CD4-positive, alpha-beta T cell treated with Interleukin-2 at 100 ng/mL for 4 hours (primary cell): ENCODE measurements around the gene CCDC85C.

Source experiments
- DNase-seq: peaks from one replicate; pipeline ENCODE4 v3.0.0-alpha.2; 2020; ENCODE audit warnings: low spot score

The CCDC85C gene

DNA sequence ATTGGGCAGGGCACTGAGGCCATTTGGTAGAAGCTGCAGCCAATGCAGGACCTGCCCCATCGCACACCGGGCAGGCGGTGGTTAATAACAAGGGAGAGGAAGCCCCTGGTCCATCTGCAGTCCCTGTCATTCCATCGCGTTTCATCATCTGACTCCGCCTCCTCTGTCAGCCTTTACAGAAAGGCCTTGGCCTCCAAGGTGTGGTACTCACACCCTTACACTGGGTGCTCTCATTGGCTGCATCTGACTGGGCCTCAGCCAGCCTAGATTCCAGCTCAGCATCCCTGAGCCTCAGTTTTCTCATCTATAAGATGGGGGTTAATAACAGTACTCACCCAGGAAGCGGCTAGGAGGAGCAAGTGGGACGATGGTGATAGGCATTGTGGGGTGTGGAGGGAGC is 26.2 kb upstream of the CCDC85C start:
- no peak for DNase-seq

DNA sequence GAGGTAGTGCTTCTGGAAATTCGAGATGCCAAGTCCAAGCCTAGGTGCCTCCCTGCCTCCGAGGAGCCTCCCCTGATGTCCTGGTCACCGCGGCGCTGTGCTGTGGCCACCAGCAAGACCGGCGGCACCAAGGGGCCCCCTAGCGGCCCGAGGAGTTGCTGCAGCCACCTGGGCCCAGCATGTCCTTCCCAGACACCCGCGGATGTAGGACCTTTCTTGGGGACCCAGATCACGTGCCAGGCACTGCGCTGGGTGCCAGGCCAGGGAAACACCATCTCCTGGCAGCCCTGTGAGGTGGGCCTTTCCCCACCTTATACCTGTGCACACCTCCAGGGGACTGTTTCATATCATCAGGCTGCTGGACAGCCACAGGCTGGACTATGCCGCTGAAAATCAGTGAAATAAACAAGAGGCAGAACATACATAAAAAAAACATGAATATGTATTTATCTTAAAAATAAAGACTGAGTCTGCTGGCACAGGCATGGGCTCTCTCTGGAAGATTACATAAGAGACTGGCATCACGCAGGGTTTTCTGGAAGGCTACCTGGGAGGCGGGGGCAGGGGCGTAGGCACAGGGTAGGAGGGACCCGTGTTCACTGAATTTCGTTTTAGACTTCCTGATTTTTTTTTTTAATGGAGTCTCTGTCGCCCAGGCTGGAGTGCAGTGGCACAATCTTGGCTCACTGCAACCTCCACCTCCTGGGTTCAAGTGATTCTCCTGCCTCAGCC is 25.0 kb upstream of the CCDC85C start:
- DNase-seq, result peak; percentile 68

DNA sequence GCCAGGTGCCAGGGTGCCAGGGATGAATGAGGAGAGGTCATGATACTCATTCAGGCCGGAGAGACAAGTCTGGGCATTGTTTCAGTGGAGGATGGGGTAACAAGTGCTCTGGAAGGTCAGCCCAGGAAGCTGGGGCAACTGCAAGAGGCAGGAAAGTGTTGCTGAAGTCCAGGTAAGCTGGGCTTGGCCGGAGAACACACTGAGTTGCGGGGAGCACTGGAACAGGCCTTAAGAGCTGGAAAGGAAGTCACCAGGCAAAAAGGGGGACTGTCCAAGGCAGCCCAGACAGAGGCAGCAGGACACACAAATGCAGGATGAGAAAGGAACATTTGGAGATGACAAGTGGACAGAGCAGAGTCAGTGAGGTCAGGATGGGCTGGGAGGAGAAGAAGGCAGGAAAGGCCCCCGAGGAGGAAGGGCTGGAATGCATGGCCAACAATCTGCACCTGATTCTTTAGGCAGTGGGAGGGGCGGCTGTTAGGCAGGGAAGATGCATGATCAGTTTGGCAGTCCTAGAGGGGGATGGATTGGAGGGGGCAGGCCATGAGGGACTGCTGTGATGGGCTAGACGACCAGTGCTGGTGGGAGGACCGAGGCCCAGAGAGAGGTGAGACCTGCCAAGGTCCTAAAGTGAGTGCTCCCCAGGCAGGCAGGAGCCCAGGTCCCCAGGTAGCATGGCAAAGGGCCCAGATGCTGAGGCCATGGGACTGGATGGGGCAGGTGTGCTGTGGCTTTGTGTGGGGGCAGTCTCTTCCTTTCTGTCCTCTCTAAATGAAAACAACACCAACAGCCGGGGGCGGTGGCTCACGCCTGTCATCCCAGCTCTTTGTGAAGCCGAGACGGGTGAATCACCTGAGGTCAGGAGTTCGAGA is 23.7 kb upstream of the CCDC85C start:
- DNase-seq, result no peak

DNA sequence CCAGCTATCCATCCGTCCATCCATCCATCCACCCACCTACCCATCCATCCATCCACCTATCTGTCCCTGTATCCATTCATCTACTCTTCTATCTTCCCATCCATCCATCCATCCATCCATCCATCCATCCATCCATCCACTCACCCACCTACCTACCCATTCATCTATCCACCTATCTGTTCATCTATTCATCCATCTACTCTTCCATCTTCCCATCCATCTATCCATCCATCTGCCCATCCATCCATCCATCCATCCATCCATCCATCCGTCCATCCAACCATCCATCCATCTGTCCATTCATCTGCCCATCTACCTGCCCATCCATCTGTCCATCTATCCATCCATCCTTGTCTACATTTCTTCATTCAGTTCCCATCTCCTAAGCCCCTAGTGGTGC is 23.1 kb upstream of the CCDC85C start:
- DNase-seq, result no peak

DNA sequence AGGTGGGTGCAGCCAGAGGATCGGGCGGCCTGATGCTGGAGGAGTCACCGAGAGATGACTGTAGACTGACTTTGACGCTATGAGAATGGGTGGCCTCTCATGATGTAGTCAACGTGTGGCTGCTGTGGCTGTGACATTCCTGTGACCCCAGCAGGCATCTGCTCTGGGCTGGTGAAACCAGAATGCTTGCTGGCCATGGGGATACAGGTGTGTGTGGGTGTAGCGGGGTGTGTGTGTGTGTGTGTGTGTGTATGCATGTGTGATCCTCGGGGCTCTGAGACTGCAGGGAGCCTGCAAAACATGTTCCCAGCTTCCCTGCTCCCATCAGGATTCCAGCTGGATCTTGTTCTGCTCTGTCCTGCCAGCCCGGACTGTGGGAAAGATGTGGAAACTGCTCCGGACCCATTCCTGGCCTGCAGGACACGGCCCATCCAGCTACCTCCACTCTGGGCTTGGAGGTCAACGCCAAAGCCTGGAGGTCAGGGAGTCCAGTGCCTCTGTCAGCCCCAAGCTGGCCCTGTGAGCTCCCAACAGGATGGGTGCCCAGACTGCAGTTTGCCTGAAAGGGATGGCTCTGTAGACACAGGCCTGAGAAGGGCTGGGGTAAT is 22.1 kb upstream of the CCDC85C start:
- DNase-seq, result no peak

DNA sequence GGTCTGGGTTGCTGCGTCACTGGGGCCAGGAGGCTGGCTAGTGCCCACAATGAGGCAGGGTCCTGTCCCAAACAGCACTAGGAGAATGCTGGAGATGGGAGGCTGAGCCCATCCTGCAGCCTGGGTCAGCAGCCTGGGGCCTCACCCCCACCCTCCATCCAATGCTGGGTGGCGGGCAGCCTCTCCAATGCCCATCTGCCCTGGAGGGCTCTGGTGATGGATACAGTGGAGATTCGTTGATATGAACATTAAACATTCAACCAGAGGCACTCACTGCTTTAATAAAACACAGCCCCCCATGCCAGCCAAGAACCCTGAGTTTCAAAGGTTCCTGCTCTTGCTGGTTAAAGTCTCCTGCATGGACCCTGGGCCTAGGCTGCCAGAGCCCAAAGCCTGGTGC is 21.5 kb upstream of the CCDC85C start:
- DNase-seq, result no peak

DNA sequence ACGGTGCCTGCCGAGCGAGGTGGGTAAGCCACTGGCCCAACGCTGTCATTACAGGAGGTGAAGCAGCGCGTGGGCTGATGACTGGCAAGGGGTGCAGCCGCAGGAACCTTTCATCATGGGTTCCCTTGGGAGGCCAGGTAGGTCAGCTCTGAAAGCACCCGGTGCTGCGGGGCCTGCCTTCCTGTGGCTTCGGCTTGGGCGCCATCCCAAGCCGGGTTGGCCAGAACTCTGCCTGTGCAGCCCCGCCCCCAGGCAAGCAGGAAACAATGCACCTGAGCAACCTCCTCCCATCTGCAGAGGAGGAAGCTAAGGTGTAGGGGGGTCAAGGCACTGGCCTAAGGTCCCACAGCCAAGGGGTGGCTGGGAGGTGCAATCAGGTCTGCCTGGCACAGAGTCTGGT is 21.0 kb upstream of the CCDC85C start:
- DNase-seq, result no peak

DNA sequence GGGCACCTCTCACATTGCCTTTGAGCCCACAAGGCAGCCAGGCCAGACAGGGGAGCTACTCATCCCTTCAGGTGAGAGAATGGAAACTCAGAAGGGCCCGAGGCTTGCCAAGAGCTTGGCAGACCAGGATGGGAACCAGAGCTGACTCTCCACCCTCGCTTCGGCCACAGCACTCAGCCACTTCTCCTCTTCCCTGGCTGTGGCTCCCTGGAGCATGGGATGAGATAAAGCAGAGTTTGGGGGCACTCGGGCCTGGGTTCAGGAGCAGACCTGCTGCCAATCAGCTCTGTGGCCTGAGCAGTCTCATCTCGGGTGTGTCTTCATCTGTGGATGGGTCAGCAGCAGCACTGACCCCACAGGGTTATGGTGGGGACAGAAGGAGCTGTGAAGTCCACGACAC is 20.0 kb upstream of the CCDC85C start:
- no peak for DNase-seq

DNA sequence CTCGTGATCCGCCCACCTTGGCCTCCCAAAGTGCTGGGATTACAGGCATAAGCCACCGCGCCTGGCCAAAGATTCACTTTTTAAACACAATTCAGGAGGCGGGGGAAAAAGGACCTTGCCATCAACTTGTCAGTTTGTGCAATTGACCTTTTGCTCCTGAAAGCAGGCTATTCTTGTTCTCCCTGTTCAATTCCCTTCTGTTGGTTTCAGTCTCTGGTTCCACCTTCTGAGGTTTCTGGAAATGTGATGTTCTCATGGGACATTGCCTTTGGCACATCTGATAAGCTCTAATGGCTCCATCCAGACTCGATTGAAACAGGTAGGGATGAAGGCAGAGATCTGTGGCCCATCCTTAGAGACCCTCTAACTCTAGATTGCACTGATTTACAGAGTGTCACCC is 17.9 kb upstream of the CCDC85C start:
- no peak for DNase-seq

DNA sequence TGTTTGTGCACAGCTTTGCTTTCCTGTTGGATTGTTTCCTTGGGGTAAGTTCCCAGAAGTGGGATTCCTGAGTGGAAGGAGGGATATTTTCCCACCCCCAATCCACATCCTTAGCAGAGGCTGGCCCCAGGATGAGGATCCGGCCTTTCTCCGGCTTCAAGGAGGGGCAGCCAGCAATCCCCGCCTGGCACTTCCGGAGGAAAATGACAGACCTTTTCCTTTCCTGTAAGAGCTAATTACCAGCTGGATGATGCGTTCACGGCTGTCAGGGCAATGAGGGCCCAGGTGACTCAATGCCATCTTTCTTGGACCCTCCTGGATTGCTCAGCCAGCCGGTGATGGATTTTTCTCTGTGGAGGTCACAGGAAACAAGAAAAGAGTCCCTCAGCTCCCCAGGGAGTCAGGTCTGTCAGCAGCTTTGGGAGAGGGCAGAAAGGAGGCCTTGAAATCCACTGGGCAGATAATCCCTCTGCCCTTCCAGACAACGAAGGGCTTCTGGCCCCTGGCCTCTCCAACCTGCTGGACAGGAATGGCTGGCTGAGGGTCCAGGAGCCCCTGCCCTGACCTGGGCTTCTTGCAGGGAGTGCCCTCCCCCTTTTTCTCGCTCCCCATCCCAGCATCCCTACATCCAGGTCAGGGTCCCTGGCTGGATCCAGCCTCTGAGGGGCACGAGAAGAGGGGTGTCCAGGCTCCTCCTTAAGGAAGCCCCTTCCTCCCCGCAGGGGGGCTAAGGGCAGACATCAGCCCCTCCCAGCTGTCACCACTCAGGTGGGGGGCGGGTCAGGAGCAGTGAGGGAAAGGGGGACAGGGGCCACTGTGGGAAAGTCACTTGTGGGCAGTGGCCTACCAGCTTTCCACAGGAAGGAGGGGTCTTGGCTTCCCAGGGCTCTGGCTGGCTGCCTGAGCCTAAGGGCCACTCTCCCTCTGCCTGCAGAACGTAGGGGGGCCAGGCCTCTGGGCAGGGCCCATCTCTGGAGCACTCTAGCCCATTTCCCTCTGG is 16.1 kb upstream of the CCDC85C start:
- no peak for DNase-seq

DNA sequence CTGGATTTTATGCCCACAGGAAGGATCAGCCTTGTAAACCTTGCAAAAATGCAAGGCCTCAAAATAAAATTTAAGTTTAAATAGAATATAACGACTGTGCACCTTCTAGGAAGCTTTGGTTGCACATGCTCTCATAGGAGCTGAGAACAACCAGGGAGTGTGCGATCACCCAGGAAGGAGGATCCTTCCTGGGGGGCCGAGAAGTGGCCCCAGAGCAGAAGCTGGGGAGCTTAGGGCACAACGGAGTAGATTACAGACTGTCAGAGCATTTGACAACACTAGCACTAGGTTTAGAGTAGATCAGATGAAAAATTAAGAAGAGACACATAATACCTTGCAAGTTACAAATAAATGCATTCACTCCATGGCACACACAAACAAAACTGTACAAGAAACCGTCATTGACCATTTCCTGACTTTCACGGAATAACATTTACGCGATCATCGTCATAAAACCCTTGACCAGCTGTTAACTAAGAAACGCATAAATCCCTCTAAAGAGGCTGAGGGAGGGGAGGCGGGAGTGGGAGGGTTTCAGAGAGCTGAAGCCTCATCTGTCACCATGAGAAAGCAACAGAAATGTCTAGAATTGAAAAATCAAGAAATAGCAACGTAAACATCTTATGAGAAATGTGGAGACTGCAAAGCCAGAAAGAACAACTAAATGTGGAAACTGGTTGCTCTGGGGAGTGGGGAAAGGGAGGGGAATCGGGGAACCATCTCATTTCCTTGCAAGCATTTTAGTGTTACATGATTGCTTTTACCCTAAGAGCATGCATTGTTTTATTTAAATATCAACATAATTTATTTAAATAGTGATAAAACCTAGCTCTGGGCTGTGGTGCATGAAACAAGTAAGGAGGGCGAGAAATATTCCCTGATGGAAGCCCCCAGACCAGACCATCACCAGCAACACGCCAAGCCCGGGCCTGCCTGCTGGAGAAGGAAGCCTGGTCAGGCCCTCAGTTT is 13.1 kb upstream of the CCDC85C start:
- DNase-seq, result no peak

DNA sequence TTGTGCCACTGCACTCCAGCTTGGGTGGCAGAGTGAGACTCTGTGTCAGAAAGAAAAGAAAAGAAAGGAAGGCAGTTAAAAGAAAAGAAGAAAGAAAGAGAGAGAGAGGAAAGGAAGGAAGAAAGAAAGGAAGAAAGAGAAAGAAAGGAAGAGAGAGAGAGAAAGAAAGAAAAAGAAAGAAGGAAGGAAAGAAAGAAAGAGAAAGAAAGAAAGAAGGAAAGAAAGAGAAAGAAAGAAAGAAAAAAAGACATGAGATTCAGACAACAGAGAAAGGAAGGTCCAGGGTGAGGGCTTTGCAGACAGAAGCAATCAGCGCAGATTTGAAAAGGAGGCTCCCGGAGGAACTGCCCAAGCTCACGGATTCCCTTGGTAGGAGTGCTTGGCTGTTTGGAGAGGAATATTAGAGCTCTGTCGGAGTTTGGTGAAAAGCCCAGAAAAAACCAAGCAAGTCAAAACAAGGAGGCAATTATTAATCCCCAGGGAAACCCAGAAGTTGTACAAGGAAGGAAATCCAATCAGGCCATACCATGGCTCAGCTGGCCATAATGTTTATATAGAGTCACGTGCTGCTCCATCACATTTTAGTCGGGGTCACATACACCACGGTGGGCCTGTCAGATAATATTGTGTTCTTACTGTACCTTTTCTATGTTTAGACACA is 11.6 kb upstream of the CCDC85C start:
- DNase-seq, result no peak

DNA sequence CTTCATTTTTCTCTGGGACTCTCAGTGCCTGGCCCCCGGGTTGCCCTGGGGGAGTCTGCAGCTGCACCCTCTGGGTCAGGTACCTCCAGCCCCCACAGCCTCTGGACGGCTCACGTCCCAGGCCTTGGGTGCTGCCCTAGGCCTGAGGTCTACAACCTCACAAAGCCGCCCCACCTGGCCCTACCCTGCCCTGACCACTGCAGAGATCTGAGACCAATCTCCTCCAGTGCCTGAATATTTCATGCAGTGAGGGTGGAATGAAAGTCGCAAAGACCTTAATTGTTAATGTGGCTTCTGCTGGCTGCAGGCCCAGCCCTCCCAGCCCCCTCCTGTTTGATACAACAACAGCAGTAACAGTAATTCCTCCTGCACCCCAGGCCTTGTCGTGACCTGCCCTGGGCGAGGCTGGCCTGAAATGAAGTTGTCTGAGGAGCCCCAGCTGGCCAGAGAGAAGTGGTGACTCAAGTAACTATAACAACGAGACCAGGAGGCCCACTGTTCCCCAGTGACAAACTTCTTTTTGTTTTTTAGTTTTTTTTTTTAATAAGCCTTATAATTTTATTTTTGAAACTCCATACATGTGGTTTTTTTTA is 8.8 kb upstream of the CCDC85C start:
- DNase-seq, result no peak

DNA sequence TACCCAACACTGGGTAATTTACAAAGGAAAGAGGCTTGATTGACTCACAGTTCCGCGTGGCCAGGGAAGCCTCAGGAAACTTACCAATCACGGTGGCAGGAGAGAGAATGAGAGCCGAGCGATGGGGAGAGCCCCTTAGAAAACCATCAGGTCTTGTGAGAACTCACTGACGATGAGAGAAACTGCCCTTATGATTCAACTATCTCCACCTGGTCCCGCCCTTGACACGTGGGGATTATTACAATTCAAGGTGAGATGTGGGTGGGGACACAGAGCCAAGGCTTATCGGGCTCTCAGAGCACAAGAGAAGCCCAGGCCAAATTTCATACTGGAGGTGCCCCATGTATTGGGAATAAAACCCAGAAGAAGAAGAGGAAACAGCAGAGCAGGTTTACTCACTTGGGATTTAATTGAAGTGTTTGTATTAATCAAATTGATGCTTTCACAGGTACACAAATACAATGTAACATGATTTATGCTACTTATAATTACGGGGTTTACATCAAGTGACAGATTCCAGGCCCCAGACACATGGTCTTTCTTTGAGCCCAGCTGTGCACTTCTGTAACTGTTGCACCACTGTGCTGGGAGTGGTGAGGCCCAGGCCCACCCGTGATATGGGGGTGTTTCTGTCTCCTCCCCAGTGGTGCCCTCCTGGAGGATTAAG is 8.2 kb upstream of the CCDC85C start:
- DNase-seq, result no peak

DNA sequence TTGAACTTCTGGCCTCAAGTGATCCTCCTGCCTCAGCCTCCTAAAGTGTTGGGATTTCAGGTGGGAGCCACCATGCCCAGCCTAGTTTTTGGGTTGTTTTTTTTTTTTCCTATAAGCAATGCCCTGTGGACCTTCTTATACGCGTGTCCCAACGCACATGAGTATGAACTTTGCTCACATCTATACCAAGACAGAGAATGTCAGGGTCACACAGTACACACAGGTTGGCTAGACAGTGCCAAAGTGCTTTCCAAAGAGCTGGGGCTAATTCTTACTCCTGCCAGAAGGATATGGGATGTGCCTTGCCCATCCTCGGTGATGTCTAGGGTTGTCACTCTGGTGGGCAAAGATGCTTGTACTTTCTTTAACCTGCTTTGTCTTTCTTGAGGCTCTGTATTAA is 7.6 kb upstream of the CCDC85C start:
- DNase-seq, result no peak

DNA sequence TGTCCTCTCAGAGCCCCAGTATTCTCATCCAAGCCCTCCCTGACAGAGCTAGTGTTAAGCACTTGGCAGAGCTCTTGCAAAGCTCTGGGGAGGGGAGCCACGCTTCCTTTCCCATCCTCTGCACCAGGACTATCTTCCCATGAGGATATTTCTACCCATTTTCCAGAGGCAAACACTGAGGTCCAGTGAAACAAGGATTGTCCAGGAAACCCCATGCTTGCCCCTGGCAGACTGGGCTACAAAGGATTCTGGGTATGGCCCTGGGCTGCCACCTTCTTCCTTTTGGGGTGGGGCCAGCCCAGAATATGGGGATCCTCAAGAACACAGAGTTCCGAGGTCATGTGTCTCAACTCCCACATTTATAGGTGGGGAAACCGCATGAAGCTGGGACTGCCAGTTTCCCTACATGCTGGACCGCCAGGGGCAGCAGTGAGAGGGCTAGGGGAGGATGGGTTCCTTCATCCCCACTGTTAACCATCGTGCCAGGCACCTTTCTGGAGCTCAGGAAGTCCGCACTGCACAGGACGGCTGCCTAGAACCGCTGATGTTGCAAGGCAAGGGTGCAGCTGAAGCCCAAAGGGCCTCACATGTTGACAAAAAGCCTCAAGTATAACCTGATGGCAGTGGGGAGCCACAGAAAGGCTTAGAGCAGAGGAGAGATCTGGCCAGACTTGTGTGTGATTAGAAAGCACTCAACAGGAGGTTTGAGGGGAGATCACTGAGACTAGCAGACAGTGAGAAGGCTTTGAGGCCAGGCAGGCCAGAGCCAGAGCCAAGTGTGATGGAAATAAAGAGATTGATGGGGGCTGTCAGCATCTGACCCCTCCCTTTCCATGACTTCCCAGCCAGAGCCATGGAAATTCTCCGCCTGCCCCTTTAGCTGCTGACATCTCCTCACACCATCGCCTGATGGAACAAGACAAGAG is 5.5 kb upstream of the CCDC85C start:
- peak; percentile 12 for DNase-seq

DNA sequence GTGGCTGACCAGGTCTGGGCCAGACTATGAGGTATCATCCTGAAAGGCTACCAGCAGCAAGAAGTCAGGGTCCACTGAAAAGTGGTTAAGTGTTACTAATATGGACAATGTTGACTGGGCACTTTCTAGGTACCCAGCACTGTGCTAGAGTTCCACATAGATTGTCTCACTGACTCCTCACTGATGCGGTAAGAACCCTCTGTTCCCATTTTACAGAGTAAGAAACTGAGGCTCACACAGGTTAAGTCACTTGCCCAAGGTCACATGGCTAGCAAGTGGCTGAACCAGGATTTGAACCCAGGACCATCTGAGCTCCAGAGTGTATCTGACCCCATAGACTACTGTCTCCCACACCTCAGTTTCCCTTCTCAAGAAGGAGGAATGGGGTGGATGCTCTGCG is 4.6 kb upstream of the CCDC85C start:
- DNase-seq, result no peak

DNA sequence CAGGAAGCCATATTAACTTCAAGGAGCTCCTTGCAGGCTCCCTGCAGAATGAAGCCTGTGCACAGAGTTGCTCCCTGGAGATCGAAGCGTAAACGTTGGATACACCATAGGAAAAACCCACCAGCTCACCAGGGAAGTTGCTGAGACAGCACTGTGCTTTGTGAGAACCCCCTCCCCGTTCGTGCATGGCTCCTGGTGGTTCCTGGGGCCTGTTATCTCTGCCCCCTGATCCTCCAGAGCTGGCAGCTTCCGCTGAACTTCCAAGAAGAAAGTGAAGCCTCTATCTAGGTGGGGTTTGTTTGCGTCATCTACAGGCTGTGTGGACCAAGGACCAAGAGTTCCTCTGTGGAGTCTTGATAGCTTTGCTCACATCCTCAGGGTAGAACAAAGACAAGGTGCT is 2.4 kb upstream of the CCDC85C start:
- DNase-seq, result no peak
